Astrocyte (in vitro differentiated cells and primary cell): ENCODE measurements around the gene TRPM6. TPM values are rescaled to one million over a fixed set of nuclear protein-coding genes. Genes with fewer than 3 reads are reported as not detected.

Experiments
- DNase-seq: peaks from one replicate; pipeline ENCODE4 v3.0.0-alpha.2; 2010; ENCODE audit warnings: low read depth
- FAIRE-seq: peaks from 2 replicates; lab custom pipeline; 2011; peaks lifted over from hg19 to GRCh38; lab: Jason Lieb, UNC
- H2AFZ ChIP-seq: 2 replicates; pipeline ENCODE4 v1.6.0; 2012; ENCODE audit warnings: low read depth, low read length, inconsistent platforms
- H3K27ac ChIP-seq: 2 replicates; pipeline ENCODE4 v1.5.1; 2011; ENCODE audit warnings: low read depth, low read length, inconsistent platforms
- H3K27me3 ChIP-seq: 2 replicates; pipeline ENCODE4 v1.6.0; 2011; ENCODE audit warnings: low read length, inconsistent platforms; ENCODE audit not compliant: insufficient read depth
- H3K36me3 ChIP-seq: 2 replicates; pipeline ENCODE4 v1.5.1; 2011; ENCODE audit warnings: low read length, inconsistent platforms; ENCODE audit not compliant: insufficient read depth
- H3K4me1 ChIP-seq: 2 replicates; pipeline ENCODE4 v1.5.1; 2011; ENCODE audit warnings: low read length, inconsistent platforms; ENCODE audit not compliant: insufficient read depth
- H3K4me2 ChIP-seq: 2 replicates; pipeline ENCODE4 v1.6.0; 2012; ENCODE audit warnings: low read length, inconsistent platforms
- H3K4me3 ChIP-seq: 2 replicates; pipeline ENCODE4 v1.5.1; 2011; ENCODE audit warnings: low read depth, mild to moderate bottlenecking, low read length, inconsistent platforms; ENCODE audit not compliant: insufficient read depth
- H3K79me2 ChIP-seq: 2 replicates; pipeline ENCODE4 v1.6.0; 2012; ENCODE audit warnings: mild to moderate bottlenecking, low read length, inconsistent platforms; ENCODE audit not compliant: insufficient read depth
- H3K9ac ChIP-seq: 2 replicates; pipeline ENCODE4 v1.6.0; 2012; ENCODE audit warnings: mild to moderate bottlenecking, low read length, inconsistent platforms
- H3K9me3 ChIP-seq: 2 replicates; pipeline ENCODE4 v1.5.1; 2012; ENCODE audit warnings: low read depth, mild to moderate bottlenecking, low read length, inconsistent platforms; ENCODE audit not compliant: insufficient read depth
- H4K20me1 ChIP-seq: 2 replicates; pipeline ENCODE4 v1.6.0; 2012; ENCODE audit warnings: low read length, inconsistent platforms; ENCODE audit not compliant: insufficient read depth
- H3K27ac Mint-ChIP-seq: one replicate; pipeline ENCODE4 v1.8.0; 2021; ENCODE audit warnings: mild to moderate bottlenecking, mixed read lengths; ENCODE audit not compliant: unreplicated experiment
- H3K27me3 Mint-ChIP-seq: one replicate; pipeline ENCODE4 v1.8.0; 2021; ENCODE audit warnings: low read depth, mixed read lengths; ENCODE audit not compliant: unreplicated experiment
- H3K36me3 Mint-ChIP-seq: one replicate; pipeline ENCODE4 v1.8.0; 2021; ENCODE audit warnings: low read depth, mixed read lengths; ENCODE audit not compliant: unreplicated experiment
- H3K4me1 Mint-ChIP-seq: one replicate; pipeline ENCODE4 v1.8.0; 2021; ENCODE audit warnings: low read depth, mixed read lengths; ENCODE audit not compliant: unreplicated experiment
- H3K4me3 Mint-ChIP-seq: one replicate; pipeline ENCODE4 v1.8.0; 2021; ENCODE audit warnings: mild to moderate bottlenecking, moderate library complexity, mixed read lengths; ENCODE audit not compliant: unreplicated experiment
- H3K9me3 Mint-ChIP-seq: one replicate; pipeline ENCODE4 v1.8.0; 2021; ENCODE audit warnings: mild to moderate bottlenecking, mixed read lengths; ENCODE audit not compliant: unreplicated experiment
- EZH2 ChIP-seq: IDR thresholded peaks from 2 replicates; pipeline ENCODE4 v1.6.1; 2012; ENCODE audit warnings: mild to moderate bottlenecking, low read length, inconsistent platforms; ENCODE audit not compliant: insufficient read depth
- total RNA-seq: library from RNA; stranded (reverse); gene quantifications from 2 replicates; pipeline ENCODE4 v1.2.1, GENCODE V29; 2021
- TF ChIP-seq, protein P1 (sequence below): IDR thresholded peaks from 2 replicates; pipeline ENCODE4 v1.5.1; 2011; ENCODE audit warnings: low read depth, mild to moderate bottlenecking, inconsistent platforms, low read length, moderate library complexity; ENCODE audit not compliant: insufficient read depth

The TRPM6 gene
- total RNA-seq, 1 donor from 2014 or later: 0.27 TPM

DNA sequence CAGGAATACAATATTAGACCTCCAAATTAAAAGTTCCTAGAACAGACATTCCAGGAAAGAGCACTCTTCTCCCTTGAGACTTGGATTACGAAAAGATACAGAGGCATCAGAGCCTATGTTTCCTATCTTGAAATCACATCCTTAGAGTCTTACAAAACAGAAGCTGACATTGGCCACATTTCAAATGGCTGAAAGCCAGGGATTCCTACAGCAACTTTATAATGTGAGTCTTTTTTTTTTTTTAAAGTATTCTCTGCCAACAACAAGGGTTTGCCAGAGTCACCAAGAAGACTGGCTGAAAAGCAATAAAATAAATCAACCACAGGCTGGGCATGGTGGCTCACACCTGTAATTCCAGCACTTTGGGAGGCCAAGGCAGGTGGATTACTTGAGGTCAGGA is 63.1 kb downstream of the TRPM6 start:
- Histone ChIP-seq H4K20me1 (no peaks in the 10 kb centered on the region), H3K79me2 (no peaks in the 10 kb centered on the region), H3K9me3 (no peaks in the 10 kb centered on the region), H3K4me1 (no peaks in the 10 kb centered on the region), H3K36me3 (no peaks in the 10 kb centered on the region), H3K27me3 (no peaks in the 10 kb centered on the region), H3K4me2 (no peak overlapping the region), H3K4me3 (no peak overlapping the region), H3K27ac (no peak overlapping the region), H3K9ac (no peak overlapping the region), H2AFZ (no peak overlapping the region)
- Mint-ChIP-seq H3K4me3 (no peak overlapping the region), H3K27ac (no peak overlapping the region), H3K27me3 (peaks cover 1% of the 10 kb centered on the region), H3K4me1 (no peaks in the 10 kb centered on the region), H3K36me3 (no peaks in the 10 kb centered on the region), H3K9me3 (no peaks in the 10 kb centered on the region)
- TF ChIP-seq, protein P1, sequence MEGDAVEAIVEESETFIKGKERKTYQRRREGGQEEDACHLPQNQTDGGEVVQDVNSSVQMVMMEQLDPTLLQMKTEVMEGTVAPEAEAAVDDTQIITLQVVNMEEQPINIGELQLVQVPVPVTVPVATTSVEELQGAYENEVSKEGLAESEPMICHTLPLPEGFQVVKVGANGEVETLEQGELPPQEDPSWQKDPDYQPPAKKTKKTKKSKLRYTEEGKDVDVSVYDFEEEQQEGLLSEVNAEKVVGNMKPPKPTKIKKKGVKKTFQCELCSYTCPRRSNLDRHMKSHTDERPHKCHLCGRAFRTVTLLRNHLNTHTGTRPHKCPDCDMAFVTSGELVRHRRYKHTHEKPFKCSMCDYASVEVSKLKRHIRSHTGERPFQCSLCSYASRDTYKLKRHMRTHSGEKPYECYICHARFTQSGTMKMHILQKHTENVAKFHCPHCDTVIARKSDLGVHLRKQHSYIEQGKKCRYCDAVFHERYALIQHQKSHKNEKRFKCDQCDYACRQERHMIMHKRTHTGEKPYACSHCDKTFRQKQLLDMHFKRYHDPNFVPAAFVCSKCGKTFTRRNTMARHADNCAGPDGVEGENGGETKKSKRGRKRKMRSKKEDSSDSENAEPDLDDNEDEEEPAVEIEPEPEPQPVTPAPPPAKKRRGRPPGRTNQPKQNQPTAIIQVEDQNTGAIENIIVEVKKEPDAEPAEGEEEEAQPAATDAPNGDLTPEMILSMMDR: no peak
- TF ChIP-seq EZH2: no peak
- FAIRE-seq: no peak
- DNase-seq: no peak

DNA sequence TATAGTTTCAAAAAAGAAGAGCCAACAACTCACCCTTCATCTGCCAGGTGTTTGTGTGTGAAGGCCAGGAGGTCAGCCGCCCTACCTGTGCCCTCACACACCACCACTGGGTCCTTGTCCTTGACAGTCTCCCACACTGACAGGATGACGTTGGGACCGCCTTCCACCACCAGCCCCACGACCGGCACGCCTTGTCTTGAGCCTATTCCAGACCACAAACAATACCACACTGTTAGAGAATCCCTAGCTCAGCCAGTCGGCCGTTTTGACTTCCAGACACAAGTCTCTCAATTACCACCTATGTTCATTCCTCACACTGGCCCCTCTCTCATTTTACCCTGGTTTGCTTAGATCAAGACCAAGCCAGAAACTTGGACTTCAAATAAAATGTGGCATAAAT is 66.1 kb downstream of the TRPM6 start:
- Histone ChIP-seq H3K4me2 (no peak overlapping the region), H3K27me3 (no peaks in the 10 kb centered on the region), H3K27ac (no peak overlapping the region), H4K20me1 (no peaks in the 10 kb centered on the region), H3K4me3 (no peak overlapping the region), H3K9me3 (no peaks in the 10 kb centered on the region), H3K79me2 (no peaks in the 10 kb centered on the region), H3K36me3 (no peaks in the 10 kb centered on the region), H2AFZ (no peak overlapping the region), H3K4me1 (no peaks in the 10 kb centered on the region), H3K9ac (no peak overlapping the region)
- no peak for TF ChIP-seq EZH2
- TF ChIP-seq, protein P1: no peak
- Mint-ChIP-seq H3K4me1 (no peaks in the 10 kb centered on the region), H3K27me3 (peaks cover 1% of the 10 kb centered on the region), H3K9me3 (no peaks in the 10 kb centered on the region), H3K4me3 (no peak overlapping the region), H3K27ac (no peak overlapping the region), H3K36me3 (no peaks in the 10 kb centered on the region)
- no peak for FAIRE-seq
- DNase-seq: no peak

DNA sequence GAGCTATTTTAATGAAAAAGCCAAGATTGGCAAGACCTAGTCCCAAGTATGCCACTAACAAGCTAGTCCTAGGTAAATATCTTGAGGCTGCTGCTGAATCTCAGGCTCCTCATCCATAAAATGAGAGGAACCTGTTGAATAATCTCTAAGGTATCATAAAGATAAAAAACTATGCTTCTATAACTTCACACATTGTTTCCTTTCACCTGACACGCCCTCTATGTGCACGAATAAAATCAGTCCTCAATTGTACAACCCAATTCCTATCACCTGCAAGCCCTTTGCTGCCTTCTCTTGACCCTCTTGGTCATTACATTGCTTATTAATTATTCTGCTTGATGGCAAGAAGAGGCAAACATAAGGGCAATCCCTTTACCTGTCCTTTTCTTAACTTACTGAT is 69.9 kb downstream of the TRPM6 start:
- FAIRE-seq (no peak), DNase-seq (no peak)
- no peak overlapping the region for H3K4me3 ChIP-seq
- no peak overlapping the region for H2AFZ ChIP-seq
- H3K9me3 Mint-ChIP-seq: no peaks in the 10 kb centered on the region
- no peaks in the 10 kb centered on the region for H3K27me3 ChIP-seq
- H3K27ac Mint-ChIP-seq: no peak overlapping the region
- H4K20me1 ChIP-seq: no peaks in the 10 kb centered on the region
- no peak overlapping the region for H3K9ac ChIP-seq
- no peaks in the 10 kb centered on the region for H3K27me3 Mint-ChIP-seq
- H3K9me3 ChIP-seq: no peaks in the 10 kb centered on the region
- no peak overlapping the region for H3K27ac ChIP-seq
- no peaks in the 10 kb centered on the region for H3K4me1 ChIP-seq
- H3K4me1 Mint-ChIP-seq: no peaks in the 10 kb centered on the region
- no peak overlapping the region for H3K4me3 Mint-ChIP-seq
- TF ChIP-seq, protein P1: no peak
- TF ChIP-seq EZH2: no peak
- no peak overlapping the region for H3K4me2 ChIP-seq
- H3K79me2 ChIP-seq: no peaks in the 10 kb centered on the region
- no peaks in the 10 kb centered on the region for H3K36me3 Mint-ChIP-seq
- H3K36me3 ChIP-seq: no peaks in the 10 kb centered on the region
